Activated T-cell treated with anti-CD3 and anti-CD28 coated beads, Interleukin-2, amount 50 U/mL, for 72 hours (primary cell): ENCODE measurements around the gene FREM1. TPM values are rescaled to one million over a fixed set of nuclear protein-coding genes. Genes with fewer than 3 reads are reported as not detected.
A peak's percentile ranks its signal among the peaks of the same experiment; 100 is the strongest.

Source experiments
- ATAC-seq, 2 donors: fragments of 150-1000 bp; cut with Tn5 transposase; replicated peaks in 1 of 2; 2 replicates each; pipeline ENCODE4 v1.10.0; 2021; ENCODE audit warnings: moderate library complexity in 2 of 2, mild to moderate bottlenecking in 1 of 2
- DNase-seq, 2 donors: peaks; one replicate each; pipeline ENCODE4 v3.0.0; 2021 to 2022; ENCODE audit warnings: mixed read lengths in 1 of 2
- H3K27ac Mint-ChIP-seq: one replicate; pipeline ENCODE4 v1.8.0; 2022; ENCODE audit warnings: mild to moderate bottlenecking, moderate library complexity, mixed read lengths
- H3K27me3 Mint-ChIP-seq: one replicate; pipeline ENCODE4 v1.8.0; 2022; ENCODE audit warnings: low read depth, mixed read lengths
- H3K36me3 Mint-ChIP-seq, 2 donors: one replicate each; pipeline ENCODE4 v1.8.0; 2022; ENCODE audit warnings: mixed read lengths in 2 of 2, mild to moderate bottlenecking in 1 of 2; ENCODE audit not compliant: insufficient read depth in 2 of 2
- H3K4me1 Mint-ChIP-seq: one replicate; pipeline ENCODE4 v1.8.0; 2022; ENCODE audit warnings: low read depth, mixed read lengths
- H3K4me3 Mint-ChIP-seq, 2 donors: one replicate each; pipeline ENCODE4 v1.8.0; 2022; ENCODE audit warnings: mild to moderate bottlenecking in 2 of 2, mixed read lengths in 2 of 2, moderate library complexity in 2 of 2
- H3K9me3 Mint-ChIP-seq, 2 donors: one replicate each; pipeline ENCODE4 v1.8.0; 2022; ENCODE audit warnings: mixed read lengths in 2 of 2
- total RNA-seq, 2 donors: library from RNA; stranded (reverse); gene quantifications; one replicate each; pipeline ENCODE4 v1.2.3, GENCODE V29; 2022

Gene FREM1
- total RNA-seq, 2 donors from 2014 or later = not detected

DNA sequence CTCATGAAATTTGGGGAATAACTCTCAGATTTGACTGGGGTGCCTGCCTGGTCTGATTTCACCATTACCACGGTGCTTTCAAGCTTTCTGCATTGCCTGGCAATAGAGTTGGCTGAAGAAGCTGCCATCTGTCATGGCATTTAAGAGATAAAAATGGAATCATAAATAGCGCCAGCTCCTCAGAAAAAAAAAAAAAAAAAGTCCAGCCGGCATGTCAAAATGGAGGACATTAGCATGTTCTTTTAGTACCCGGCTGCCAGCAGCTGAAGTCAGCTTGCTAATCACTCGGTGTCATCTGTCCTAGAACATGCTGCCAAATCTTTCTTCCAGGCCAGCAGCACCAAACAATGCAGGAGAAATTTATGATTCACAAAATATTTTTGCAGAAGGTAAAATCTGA is 130.0 kb downstream of the FREM1 start:
- no peaks in the 10 kb centered on the region for H3K9me3 Mint-ChIP-seq
- no peak for ATAC-seq
- H3K4me1 Mint-ChIP-seq = no peaks in the 10 kb centered on the region
- no peak overlapping the region for H3K4me3 Mint-ChIP-seq
- peaks cover 6% of the 10 kb centered on the region for H3K27me3 Mint-ChIP-seq
- H3K27ac Mint-ChIP-seq = no peak overlapping the region
- no peaks in the 10 kb centered on the region for H3K36me3 Mint-ChIP-seq
- DNase-seq = no peak

DNA sequence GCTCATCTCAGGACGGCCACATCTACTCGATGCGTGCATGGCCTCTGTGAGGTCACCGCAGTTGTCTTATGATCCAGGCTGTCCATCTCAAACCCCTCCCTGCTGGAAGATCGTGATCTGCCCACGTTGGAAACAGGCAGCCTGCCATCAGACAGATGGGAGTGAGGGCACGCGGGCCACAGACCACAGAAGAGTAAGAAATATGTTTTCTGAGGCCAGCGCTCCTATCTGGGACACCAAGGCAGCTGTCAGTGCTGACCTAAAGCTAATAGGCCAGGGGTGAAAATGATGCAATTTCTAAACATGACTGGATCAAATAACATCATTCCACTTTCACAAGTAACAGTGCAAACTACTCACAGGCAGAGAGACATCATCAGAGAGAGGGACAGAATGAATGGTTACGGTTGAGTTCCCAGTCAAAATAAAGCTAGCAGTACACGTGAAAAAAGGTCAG is 130.6 kb downstream of the FREM1 start:
- no peak overlapping the region for H3K27ac Mint-ChIP-seq
- ATAC-seq (no peak), DNase-seq (no peak)
- H3K27me3 Mint-ChIP-seq = peaks cover 6% of the 10 kb centered on the region
- H3K36me3 Mint-ChIP-seq = no peaks in the 10 kb centered on the region
- H3K9me3 Mint-ChIP-seq = no peaks in the 10 kb centered on the region
- H3K4me1 Mint-ChIP-seq = no peaks in the 10 kb centered on the region
- no peak overlapping the region for H3K4me3 Mint-ChIP-seq

DNA sequence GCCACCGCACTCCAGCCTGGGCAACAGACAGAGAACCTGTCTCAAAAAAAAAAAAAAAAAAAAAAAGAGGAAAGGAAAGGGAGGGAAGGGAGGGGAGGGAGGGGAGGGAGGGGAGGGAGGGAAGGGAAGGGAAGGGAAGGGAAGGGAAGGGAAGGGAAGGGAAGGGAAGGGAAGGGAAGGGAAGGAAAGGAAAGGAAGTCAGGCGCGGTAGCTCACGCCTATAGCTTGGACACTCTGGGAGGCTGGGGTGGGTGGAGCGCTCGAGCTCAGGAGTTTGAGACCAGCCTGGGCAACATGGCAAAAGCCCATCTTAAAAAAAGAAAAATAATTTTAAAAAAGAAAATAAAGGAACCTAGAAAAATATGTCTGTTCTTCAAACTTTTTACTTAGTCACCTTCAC is 131.7 kb downstream of the FREM1 start:
- no peak for DNase-seq
- ATAC-seq = no peak
- no peaks in the 10 kb centered on the region for H3K36me3 Mint-ChIP-seq
- no peak overlapping the region for H3K4me3 Mint-ChIP-seq
- no peaks in the 10 kb centered on the region for H3K9me3 Mint-ChIP-seq
- H3K27me3 Mint-ChIP-seq = peaks cover 6% of the 10 kb centered on the region
- no peak overlapping the region for H3K27ac Mint-ChIP-seq
- H3K4me1 Mint-ChIP-seq = no peaks in the 10 kb centered on the region

- H3K4me1 Mint-ChIP-seq = no peaks in the 10 kb centered on the region
- no peak for DNase-seq
- no peak for ATAC-seq
Measured at GRCh38 chr9:14775917-14776316, 134.3 kb downstream of the FREM1 start.

GRCh38 chr9:14770592-14770991 is 139.6 kb downstream of the FREM1 start:
- H3K4me3 Mint-ChIP-seq = no peak overlapping the region
- H3K27ac Mint-ChIP-seq = no peak overlapping the region
- peaks cover 24% of the 10 kb centered on the region for H3K27me3 Mint-ChIP-seq
- DNase-seq (no peak), ATAC-seq (no peak)
- H3K4me1 Mint-ChIP-seq = no peaks in the 10 kb centered on the region
- no peaks in the 10 kb centered on the region for H3K9me3 Mint-ChIP-seq
- no peaks in the 10 kb centered on the region for H3K36me3 Mint-ChIP-seq

More at GRCh38 chr9:14775917-14776316, 134.3 kb downstream of the FREM1 start:
- peaks cover 13% of the 10 kb centered on the region for H3K27me3 Mint-ChIP-seq
- H3K36me3 Mint-ChIP-seq = no peaks in the 10 kb centered on the region
- H3K4me3 Mint-ChIP-seq = no peak overlapping the region
- H3K9me3 Mint-ChIP-seq = no peaks in the 10 kb centered on the region
- H3K27ac Mint-ChIP-seq = no peak overlapping the region

DNA sequence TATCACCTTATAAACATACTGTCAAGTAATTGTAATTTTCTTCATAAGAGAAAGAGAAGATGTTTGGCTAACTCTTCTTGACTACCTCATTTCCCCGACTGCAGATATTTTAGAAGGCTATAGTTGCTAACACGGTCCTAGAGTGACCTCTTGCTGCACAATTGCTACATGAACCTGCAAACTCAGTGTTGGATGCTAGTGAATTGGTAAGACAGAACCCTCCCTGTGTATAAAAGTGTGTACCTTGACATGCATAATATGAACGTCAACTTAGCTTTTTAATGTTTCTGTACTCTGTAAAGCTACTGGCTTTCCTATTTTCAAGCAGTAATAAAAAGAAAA is 141.0 kb downstream of the FREM1 start:
- Mint-ChIP-seq H3K9me3 (no peaks in the 10 kb centered on the region), H3K27me3 (peaks cover 24% of the 10 kb centered on the region)

DNA sequence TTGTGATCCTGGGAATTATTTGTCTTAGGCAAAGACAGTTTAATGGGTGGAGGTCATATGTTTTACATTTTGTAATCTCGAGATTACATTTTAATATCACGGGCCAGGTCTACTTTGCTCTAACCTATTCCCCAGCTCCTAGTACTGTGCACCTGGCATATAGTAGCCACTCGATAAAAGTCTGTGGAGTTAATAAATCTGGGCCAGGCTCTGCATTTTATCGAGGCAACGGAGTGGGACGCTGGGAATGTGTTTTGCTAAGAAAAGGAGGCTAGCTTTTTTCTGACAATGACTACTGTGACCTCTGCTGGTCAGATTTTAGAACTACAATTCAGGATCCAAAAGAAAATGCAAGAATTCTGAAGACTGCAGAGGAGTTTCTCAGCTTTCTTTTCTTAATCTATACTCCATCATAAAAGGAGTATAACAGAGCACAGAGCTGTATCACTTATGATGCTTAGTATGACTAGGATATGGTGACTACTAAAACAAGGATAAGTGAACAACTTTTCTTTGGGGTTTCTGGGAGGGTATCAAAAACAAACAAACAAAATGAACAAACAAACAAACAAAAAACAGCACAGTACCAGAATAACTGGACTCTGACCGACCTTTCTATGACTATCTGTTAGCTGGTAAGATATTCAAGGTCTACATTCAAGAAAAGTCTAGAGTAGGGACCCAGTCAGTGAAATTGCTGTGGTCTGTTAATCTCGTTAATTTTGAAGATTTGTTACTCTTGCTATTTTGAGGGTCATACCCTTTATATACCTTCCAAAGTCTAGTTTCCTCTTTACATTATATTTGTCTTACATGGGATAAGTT is 141.6 kb downstream of the FREM1 start:
- peaks cover 24% of the 10 kb centered on the region for H3K27me3 Mint-ChIP-seq
- no peak overlapping the region for H3K27ac Mint-ChIP-seq
- no peaks in the 10 kb centered on the region for H3K4me1 Mint-ChIP-seq
- ATAC-seq = no peak
- peak in 1 of 2 donors; percentile 17 for DNase-seq
- peaks cover 0 to 2% of the 10 kb centered on the region in 2 donors for H3K36me3 Mint-ChIP-seq
- no peak overlapping the region for H3K4me3 Mint-ChIP-seq
- peaks cover 0 to 2% of the 10 kb centered on the region in 2 donors for H3K9me3 Mint-ChIP-seq

More for the DNA sequence above, 141.0 kb downstream of the FREM1 start:
- ATAC-seq (no peak), DNase-seq (no peak)
- no peaks in the 10 kb centered on the region for H3K4me1 Mint-ChIP-seq
- H3K27ac Mint-ChIP-seq = no peak overlapping the region
- no peak overlapping the region for H3K4me3 Mint-ChIP-seq
- no peaks in the 10 kb centered on the region for H3K36me3 Mint-ChIP-seq

GRCh38 chr9:14766299-14766698 is 143.9 kb downstream of the FREM1 start:
- no peak for DNase-seq
- Mint-ChIP-seq H3K9me3 (peaks cover 0 to 2% of the 10 kb centered on the region in 2 donors), H3K36me3 (peaks cover 0 to 2% of the 10 kb centered on the region in 2 donors), H3K4me3 (no peak overlapping the region), H3K27ac (no peak overlapping the region), H3K27me3 (peaks cover 16% of the 10 kb centered on the region), H3K4me1 (no peaks in the 10 kb centered on the region)
- ATAC-seq = no peak

- H3K27ac Mint-ChIP-seq = no peak overlapping the region
- no peaks in the 10 kb centered on the region for H3K4me1 Mint-ChIP-seq
Measured at GRCh38 chr9:14761584-14761983, 148.6 kb downstream of the FREM1 start.

GRCh38 chr9:14760060-14760459 is 150.2 kb downstream of the FREM1 start:
- no peak overlapping the region for H3K4me3 Mint-ChIP-seq
- peaks cover 0 to 2% of the 10 kb centered on the region in 2 donors for H3K9me3 Mint-ChIP-seq
- no peaks in the 10 kb centered on the region for H3K4me1 Mint-ChIP-seq
- no peaks in the 10 kb centered on the region for H3K27me3 Mint-ChIP-seq
- ATAC-seq = no peak
- peaks cover 0 to 2% of the 10 kb centered on the region in 2 donors for H3K36me3 Mint-ChIP-seq
- H3K27ac Mint-ChIP-seq = no peak overlapping the region
- no peak for DNase-seq

More at GRCh38 chr9:14761584-14761983, 148.6 kb downstream of the FREM1 start:
- Mint-ChIP-seq H3K9me3 (peaks cover 0 to 2% of the 10 kb centered on the region in 2 donors), H3K36me3 (peaks cover 0 to 2% of the 10 kb centered on the region in 2 donors), H3K27me3 (no peaks in the 10 kb centered on the region), H3K4me3 (no peak overlapping the region)
- ATAC-seq (no peak), DNase-seq (no peak)

DNA sequence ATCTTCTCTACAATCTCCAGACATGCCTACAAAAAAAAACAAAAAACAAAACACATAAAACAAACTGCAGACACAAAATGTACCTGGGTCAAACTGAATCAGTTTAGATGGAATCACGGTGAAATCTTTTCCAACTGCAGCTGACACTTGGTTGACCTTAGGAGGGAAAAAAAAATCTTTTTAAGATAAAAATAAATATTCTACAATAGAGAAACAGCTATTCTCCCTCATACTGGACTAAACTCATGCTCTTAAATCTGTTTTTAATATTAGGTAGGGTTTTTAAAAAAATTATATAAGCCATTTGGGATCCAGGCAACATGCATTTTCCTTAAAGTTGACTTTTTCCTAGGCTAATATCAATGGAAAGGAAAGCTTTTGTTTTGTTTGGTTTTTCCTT is 153.9 kb downstream of the FREM1 start:
- no peaks in the 10 kb centered on the region for H3K4me1 Mint-ChIP-seq
- no peaks in the 10 kb centered on the region for H3K9me3 Mint-ChIP-seq
- no peak for DNase-seq
- no peaks in the 10 kb centered on the region for H3K36me3 Mint-ChIP-seq
- peaks cover 18% of the 10 kb centered on the region for H3K27me3 Mint-ChIP-seq
- ATAC-seq = no peak
- no peak overlapping the region for H3K4me3 Mint-ChIP-seq
- no peak overlapping the region for H3K27ac Mint-ChIP-seq

- peaks cover 13% of the 10 kb centered on the region for H3K4me1 Mint-ChIP-seq
- no peak for DNase-seq
- no peak overlapping the region for H3K27ac Mint-ChIP-seq
- no peaks in the 10 kb centered on the region for H3K9me3 Mint-ChIP-seq
- ATAC-seq = no peak
- peaks cover 40% of the 10 kb centered on the region for H3K27me3 Mint-ChIP-seq
- no peaks in the 10 kb centered on the region for H3K36me3 Mint-ChIP-seq
- no peak overlapping the region for H3K4me3 Mint-ChIP-seq
Measured at GRCh38 chr9:14752871-14753270, 157.4 kb downstream of the FREM1 start.

DNA sequence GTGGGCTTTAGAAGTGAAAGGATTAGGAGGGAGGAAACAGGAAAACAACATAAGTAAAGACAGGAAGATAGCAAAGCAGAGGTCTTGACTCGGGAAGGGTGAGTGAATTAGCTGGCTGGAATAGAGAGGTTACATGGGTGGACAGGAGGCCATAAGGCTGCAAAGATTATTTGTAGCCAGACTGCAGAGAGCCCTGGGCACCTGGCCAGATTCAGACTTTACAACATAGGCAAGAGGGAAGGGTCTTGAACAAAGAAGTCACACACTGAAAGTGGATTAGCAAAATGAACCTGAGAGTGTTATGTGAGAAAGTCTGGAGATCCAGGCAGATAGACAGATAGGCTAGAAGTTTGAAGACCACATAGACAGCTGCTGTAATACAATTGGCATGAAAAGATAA is 158.0 kb downstream of the FREM1 start:
- Mint-ChIP-seq H3K27ac (no peak overlapping the region), H3K4me1 (peaks cover 13% of the 10 kb centered on the region), H3K9me3 (no peaks in the 10 kb centered on the region), H3K27me3 (peaks cover 40% of the 10 kb centered on the region), H3K4me3 (no peak overlapping the region), H3K36me3 (no peaks in the 10 kb centered on the region)
- no peak for DNase-seq
- ATAC-seq = no peak

DNA sequence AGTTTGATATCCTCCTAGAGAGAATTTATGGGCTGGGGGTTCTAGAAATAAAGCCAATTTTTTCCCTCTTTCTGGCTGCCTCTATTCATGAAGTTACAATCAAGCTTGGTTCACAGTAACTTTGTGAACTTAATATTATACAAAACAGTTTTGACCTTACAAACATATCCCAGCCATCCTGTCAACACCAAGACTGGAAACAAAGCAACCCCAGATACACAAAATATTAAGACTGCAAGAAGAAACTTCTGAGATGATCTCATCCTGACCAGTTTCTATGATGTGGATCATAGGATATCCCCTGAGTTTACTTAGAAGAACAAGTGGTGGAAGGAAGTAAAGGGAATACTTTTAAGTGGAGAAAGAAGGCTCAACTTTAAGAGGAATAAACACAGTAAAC is 159.4 kb downstream of the FREM1 start:
- Mint-ChIP-seq H3K27me3 (peaks cover 40% of the 10 kb centered on the region), H3K27ac (no peak overlapping the region), H3K36me3 (no peaks in the 10 kb centered on the region), H3K9me3 (no peaks in the 10 kb centered on the region), H3K4me3 (no peak overlapping the region), H3K4me1 (peaks cover 13% of the 10 kb centered on the region)
- ATAC-seq (no peak), DNase-seq (no peak)
